ENCODE results near the gene SEM1.

GRCh38 chr7:96694082-96694481 is 15.6 kb downstream of the SEM1 start:
- no peak for TF ChIP-seq POLR2A (IDR thresholded peaks at IDR 0.05)
- TF ChIP-seq CTCF (IDR thresholded peaks at IDR 0.05 in 4 of 5, conservative IDR thresholded peaks at IDR 0.05 in 1 of 5), result no peak
